ENCODE measurements around the gene SRGAP3.

SRGAP3 gene

GRCh38 chr3:9224490-9224889 lies 25.0 kb downstream of the SRGAP3 start:
- TF ChIP-seq, protein P1, sequence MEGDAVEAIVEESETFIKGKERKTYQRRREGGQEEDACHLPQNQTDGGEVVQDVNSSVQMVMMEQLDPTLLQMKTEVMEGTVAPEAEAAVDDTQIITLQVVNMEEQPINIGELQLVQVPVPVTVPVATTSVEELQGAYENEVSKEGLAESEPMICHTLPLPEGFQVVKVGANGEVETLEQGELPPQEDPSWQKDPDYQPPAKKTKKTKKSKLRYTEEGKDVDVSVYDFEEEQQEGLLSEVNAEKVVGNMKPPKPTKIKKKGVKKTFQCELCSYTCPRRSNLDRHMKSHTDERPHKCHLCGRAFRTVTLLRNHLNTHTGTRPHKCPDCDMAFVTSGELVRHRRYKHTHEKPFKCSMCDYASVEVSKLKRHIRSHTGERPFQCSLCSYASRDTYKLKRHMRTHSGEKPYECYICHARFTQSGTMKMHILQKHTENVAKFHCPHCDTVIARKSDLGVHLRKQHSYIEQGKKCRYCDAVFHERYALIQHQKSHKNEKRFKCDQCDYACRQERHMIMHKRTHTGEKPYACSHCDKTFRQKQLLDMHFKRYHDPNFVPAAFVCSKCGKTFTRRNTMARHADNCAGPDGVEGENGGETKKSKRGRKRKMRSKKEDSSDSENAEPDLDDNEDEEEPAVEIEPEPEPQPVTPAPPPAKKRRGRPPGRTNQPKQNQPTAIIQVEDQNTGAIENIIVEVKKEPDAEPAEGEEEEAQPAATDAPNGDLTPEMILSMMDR (IDR thresholded peaks at IDR 0.05): no peak
- Histone ChIP-seq H3K4me1 (ENCODE audit: control insufficient read depth in 1 of 2, insufficient read depth in 1 of 2, low read depth in 1 of 2, low read length in 1 of 2) (no peaks in the 10 kb centered on the region), H3K27ac (no peak overlapping the region), H3K4me3 (ENCODE audit: low read depth in 1 of 2, low read length in 1 of 2) (no peak overlapping the region), H3K36me3 (no peaks in the 10 kb centered on the region), H3K27me3 (no peaks in the 10 kb centered on the region), H3K9me3 (no peaks in the 10 kb centered on the region)

DNA sequence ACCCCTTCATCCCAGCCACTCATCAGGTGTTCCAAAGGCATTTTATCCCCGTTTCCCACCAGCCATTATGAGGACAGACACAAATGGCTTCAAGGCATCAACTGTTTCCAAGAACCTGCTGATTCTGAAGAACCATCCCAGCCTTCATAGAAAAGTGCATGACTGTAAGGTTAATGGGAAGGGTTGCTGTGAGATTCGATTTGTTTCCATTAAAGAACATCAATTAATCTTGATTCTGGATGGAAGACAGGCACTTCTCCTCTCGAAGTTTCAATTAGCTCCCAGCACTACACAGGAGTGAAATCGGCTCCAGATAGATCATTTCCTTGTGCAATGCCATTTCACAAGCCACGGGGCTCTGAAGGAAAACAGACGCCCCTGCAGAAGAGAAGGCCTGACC lies 25.8 kb downstream of the SRGAP3 start:
- H3K4me1 ChIP-seq (ENCODE audit: control insufficient read depth in 1 of 2, insufficient read depth in 1 of 2, low read depth in 1 of 2, low read length in 1 of 2): no peaks in the 10 kb centered on the region
- TF ChIP-seq, protein P1 (IDR thresholded peaks at IDR 0.05): no peak
- no peak overlapping the region for H3K4me3 ChIP-seq (ENCODE audit: low read depth in 1 of 2, low read length in 1 of 2)
- H3K27ac ChIP-seq: no peak overlapping the region
- no peaks in the 10 kb centered on the region for H3K9me3 ChIP-seq
- H3K27me3 ChIP-seq: no peaks in the 10 kb centered on the region
- H3K36me3 ChIP-seq: no peaks in the 10 kb centered on the region

GRCh38 chr3:9222956-9223639 lies 26.3 kb downstream of the SRGAP3 start:
- TF ChIP-seq, protein P1 (IDR thresholded peaks at IDR 0.05): no peak
- Histone ChIP-seq H3K4me1 (ENCODE audit: control insufficient read depth in 1 of 2, insufficient read depth in 1 of 2, low read depth in 1 of 2, low read length in 1 of 2) (no peaks in the 10 kb centered on the region), H3K4me3 (ENCODE audit: low read depth in 1 of 2, low read length in 1 of 2) (no peak overlapping the region), H3K27me3 (no peaks in the 10 kb centered on the region), H3K9me3 (no peaks in the 10 kb centered on the region), H3K36me3 (no peaks in the 10 kb centered on the region), H3K27ac (no peak overlapping the region)

DNA sequence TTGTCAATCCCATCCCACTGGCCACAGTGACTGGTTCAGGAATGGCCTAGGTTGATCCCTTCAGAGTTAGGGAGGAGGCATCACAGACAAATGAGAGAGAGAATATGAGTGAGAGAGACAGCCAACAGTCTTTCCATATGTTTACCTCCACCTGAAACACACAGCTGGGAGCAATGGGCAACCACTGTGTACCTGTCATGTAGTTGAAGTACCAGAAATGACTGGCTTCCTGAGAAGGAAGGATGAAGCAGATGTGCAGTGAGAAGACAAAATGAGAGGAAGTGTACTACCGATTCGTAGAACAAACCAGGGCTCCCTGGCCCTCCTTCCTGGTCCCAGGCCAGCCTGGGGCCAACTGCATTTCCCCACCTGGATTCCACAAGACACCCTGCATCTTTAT lies 27.4 kb downstream of the SRGAP3 start:
- H3K9me3 ChIP-seq: no peaks in the 10 kb centered on the region
- H3K4me1 ChIP-seq (ENCODE audit: control insufficient read depth in 1 of 2, insufficient read depth in 1 of 2, low read depth in 1 of 2, low read length in 1 of 2): no peaks in the 10 kb centered on the region
- TF ChIP-seq, protein P1 (IDR thresholded peaks at IDR 0.05): no peak
- no peaks in the 10 kb centered on the region for H3K27me3 ChIP-seq
- no peaks in the 10 kb centered on the region for H3K36me3 ChIP-seq
- H3K4me3 ChIP-seq (ENCODE audit: low read depth in 1 of 2, low read length in 1 of 2): no peak overlapping the region
- H3K27ac ChIP-seq: no peak overlapping the region

- Histone ChIP-seq H3K27me3 (no peaks in the 10 kb centered on the region), H3K4me3 (ENCODE audit: low read depth in 1 of 2, low read length in 1 of 2) (no peak overlapping the region), H3K9me3 (no peaks in the 10 kb centered on the region), H3K27ac (no peak overlapping the region), H3K4me1 (ENCODE audit: control insufficient read depth in 1 of 2, insufficient read depth in 1 of 2, low read depth in 1 of 2, low read length in 1 of 2) (no peaks in the 10 kb centered on the region), H3K36me3 (no peaks in the 10 kb centered on the region)
- TF ChIP-seq, protein P1 (IDR thresholded peaks at IDR 0.05): no peak
Observed at GRCh38 chr3:9218514-9218846, 31.0 kb downstream of the SRGAP3 start.
